Measurements from ENCODE around the gene CCL28.
"Not testable (repeated sequence)": the region's sequence is repeated elsewhere in the genome, so short reads cannot be mapped to it uniquely, and the experiment has no call there.

CCL28 gene

GRCh38 chr5:43389679-43390329, 22.4 kb downstream of the CCL28 start:
- no peak for TF ChIP-seq POLR2A (IDR thresholded peaks at IDR 0.05; ENCODE audit: low read depth, low read length)

GRCh38 chr5:43386960-43387362, 25.2 kb downstream of the CCL28 start:
- no peak for TF ChIP-seq POLR2A (IDR thresholded peaks at IDR 0.05; ENCODE audit: low read depth, low read length)
- no peak for FAIRE-seq
- DNase-seq (ENCODE audit: insufficient read length, low spot score), result no peak

More at GRCh38 chr5:43389679-43390329, 22.4 kb downstream of the CCL28 start:
- DNase-seq (ENCODE audit: insufficient read length, low spot score) (peak; percentile 95), FAIRE-seq (peak; percentile 98)

GRCh38 chr5:43376496-43377140, 35.6 kb downstream of the CCL28 start:
- no peak for TF ChIP-seq POLR2A (IDR thresholded peaks at IDR 0.05; ENCODE audit: low read depth, low read length)
- DNase-seq (ENCODE audit: insufficient read length, low spot score) (no peak), FAIRE-seq (no peak)

GRCh38 chr5:43371821-43372220, 40.4 kb downstream of the CCL28 start:
- no peak for FAIRE-seq
- DNase-seq (ENCODE audit: insufficient read length, low spot score), result no peak
- TF ChIP-seq POLR2A (IDR thresholded peaks at IDR 0.05; ENCODE audit: low read depth, low read length), result no peak

- no peak for FAIRE-seq
- no peak for DNase-seq (ENCODE audit: insufficient read length, low spot score)
- TF ChIP-seq POLR2A (IDR thresholded peaks at IDR 0.05; ENCODE audit: low read depth, low read length), result no peak
Measured at GRCh38 chr5:43370352-43370751, 41.8 kb downstream of the CCL28 start.

DNA sequence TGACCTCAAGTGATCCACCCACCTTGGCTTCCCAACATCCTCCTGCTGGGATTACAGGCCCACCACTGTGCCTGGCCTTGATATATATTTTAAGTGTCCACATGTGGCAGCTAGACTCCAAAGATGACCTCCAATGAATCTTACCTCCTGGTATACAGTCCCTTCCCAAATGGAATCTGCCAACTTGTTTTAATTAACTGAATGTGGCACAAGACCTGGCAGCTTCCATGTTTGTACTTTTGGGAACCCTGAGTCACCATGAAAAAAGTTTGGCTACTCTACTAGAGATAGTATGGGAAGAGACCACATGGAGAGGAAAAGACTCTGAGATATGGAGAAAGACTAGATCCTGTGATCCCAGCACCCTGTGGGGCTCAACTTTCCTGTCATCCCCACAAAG, 42.5 kb downstream of the CCL28 start:
- FAIRE-seq (no peak), DNase-seq (ENCODE audit: insufficient read length, low spot score) (no peak)
- TF ChIP-seq POLR2A (IDR thresholded peaks at IDR 0.05; ENCODE audit: low read depth, low read length), result no peak

DNA sequence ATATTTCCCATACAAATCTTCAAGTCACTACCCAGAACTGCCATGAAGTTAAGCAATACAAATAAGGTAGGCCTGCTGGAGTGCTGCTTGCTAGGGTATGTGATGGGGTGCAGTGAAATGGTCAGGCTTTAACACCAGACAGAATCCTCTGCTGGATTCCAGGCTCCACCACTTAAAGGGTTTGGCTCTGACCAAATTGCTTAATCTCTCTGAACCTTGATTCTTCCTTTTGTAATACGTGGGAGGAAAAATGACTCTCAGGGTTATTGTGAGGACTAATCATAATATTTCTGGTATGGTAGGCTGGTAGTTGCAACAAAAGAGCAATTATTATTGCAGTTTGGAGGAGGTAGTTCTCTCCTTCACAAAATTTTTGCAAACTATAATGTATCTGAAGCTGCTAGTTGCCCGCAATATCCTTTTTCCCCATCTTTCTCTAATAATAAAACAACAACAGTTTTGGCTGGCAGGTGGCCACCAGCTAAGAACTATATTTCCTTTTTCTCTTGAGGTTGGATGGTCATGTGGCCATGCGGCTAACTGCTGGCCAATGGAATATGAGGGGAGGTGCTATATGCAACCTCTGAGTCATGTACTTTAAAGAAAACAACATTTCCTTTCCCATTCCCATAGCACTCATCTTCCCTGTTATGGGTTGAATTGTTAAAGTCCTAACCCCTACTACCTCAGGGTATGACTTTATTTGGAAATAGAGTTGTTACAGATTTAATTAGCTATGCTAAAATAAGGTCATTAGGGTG, 44.1 kb downstream of the CCL28 start:
- FAIRE-seq (no peak), DNase-seq (ENCODE audit: insufficient read length, low spot score) (peak; percentile 21)
- TF ChIP-seq POLR2A (IDR thresholded peaks at IDR 0.05; ENCODE audit: low read depth, low read length), result no peak

DNA sequence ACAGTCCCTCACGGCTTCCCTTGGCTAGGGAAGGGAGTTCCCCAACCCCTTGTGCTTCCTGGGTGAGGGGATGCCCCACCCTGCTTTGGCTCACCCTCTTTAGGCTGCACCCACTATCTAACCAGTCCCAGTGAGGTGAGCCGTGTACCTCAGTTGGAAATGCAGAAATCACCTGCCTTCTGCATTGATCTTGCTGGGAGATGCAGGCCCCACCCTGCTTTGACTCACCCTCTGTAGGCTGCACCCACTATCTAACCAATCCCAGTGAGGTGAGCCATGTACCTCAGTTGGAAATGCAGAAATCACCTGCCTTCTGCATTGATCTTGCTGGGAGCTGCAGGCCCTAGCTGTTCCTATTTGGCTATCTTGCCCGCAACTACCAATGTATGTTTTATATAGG, 44.7 kb downstream of the CCL28 start:
- FAIRE-seq, result no peak
- no peak for TF ChIP-seq POLR2A (IDR thresholded peaks at IDR 0.05; ENCODE audit: low read depth, low read length)
- DNase-seq (ENCODE audit: insufficient read length, low spot score), result no peak

GRCh38 chr5:43366680-43367246, 45.4 kb downstream of the CCL28 start:
- not testable (repeated sequence) for DNase-seq (ENCODE audit: insufficient read length, low spot score); FAIRE-seq

- not testable (repeated sequence) for DNase-seq (ENCODE audit: insufficient read length, low spot score); FAIRE-seq
Measured at GRCh38 chr5:43365155-43365554, 47.0 kb downstream of the CCL28 start.

DNA sequence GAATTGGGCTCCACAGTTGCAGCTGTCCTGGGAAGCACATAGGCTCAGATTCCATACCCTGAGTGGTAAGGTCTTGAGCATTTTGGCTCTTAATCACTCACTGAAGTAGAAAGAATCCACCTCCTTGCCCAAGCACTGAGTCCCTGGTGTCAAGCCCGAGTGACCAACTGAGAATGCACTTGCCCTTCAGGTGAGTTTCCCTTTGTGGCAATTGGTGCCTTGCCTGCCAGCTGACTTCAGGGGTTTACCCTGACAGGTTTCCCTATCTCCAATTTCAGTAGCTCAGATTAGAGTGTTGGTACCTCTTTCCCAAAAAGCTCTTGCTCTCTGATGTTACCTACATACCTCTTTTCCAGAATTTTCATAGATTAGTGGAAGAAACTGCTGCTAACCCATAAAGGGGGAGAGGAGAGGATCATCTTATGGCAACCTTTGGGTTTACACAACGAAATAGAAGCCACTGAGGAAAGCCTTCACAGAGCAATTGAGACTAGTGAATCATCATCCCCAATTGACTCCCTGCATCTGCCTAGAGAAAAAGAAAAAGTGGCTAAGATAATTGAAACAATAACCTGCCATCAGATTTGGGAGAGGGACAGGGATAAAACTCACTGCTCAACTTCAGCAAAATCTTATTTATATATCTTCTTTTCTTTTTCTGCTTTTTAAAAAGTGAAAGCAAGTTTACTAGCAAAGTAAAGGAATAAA, 48.6 kb downstream of the CCL28 start:
- FAIRE-seq, result no peak
- TF ChIP-seq POLR2A (IDR thresholded peaks at IDR 0.05; ENCODE audit: low read depth, low read length), result no peak

GRCh38 chr5:43362725-43363435, 49.3 kb downstream of the CCL28 start:
- FAIRE-seq (no peak), DNase-seq (ENCODE audit: insufficient read length, low spot score) (no peak)
- TF ChIP-seq POLR2A (IDR thresholded peaks at IDR 0.05; ENCODE audit: low read depth, low read length), result no peak

More for the DNA sequence above, 48.6 kb downstream of the CCL28 start:
- DNase-seq (ENCODE audit: insufficient read length, low spot score), result no peak

- FAIRE-seq (no peak), DNase-seq (ENCODE audit: insufficient read length, low spot score) (no peak)
- no peak for TF ChIP-seq POLR2A (IDR thresholded peaks at IDR 0.05; ENCODE audit: low read depth, low read length)
Measured at GRCh38 chr5:43358726-43359125, 53.5 kb downstream of the CCL28 start.
